ENCODE data around the gene JPT1. TPM values are rescaled to one million over a fixed set of nuclear protein-coding genes. Genes with fewer than 3 reads are reported as not detected.
A peak's percentile ranks its signal among the peaks of the same experiment; 100 is the strongest.

The JPT1 gene
- total RNA-seq, 1 experiment from 2014 or later = 341 TPM

- ATAC-seq = no peak
- H3K4me3 Mint-ChIP-seq = peak overlapping the region; percentile 97
- H3K36me3 Mint-ChIP-seq = peaks cover 18% of the 10 kb centered on the region
- ChIA-PET CTCF (no interaction called here), POLR2A (interaction anchor here (1.0 kb wide), 1 partner anchor 19 kb away, joined by 4 read pairs; no protein-coding TSS in a partner anchor)
- TF ChIP-seq NR3C1 (CRISPR knock-in tag; conservative IDR thresholded peaks at IDR 0.05; ENCODE audit: low read depth) (no peak), ZNF423 (CRISPR knock-in tag; IDR thresholded peaks at IDR 0.05) (no peak), ZMAT4 (CRISPR knock-in tag; IDR thresholded peaks at IDR 0.05) (0 out of 2 replicates have a peak, but pooled peaks have one; percentile 5), TEAD4 (CRISPR knock-in tag; IDR thresholded peaks at IDR 0.05) (no peak), KAT7 (CRISPR knock-in tag; IDR thresholded peaks at IDR 0.05; ENCODE audit: borderline replicate concordance) (no peak; the same call in 1 of the 2 replicates), MAX (CRISPR knock-in tag; IDR thresholded peaks at IDR 0.05) (peak; percentile 42), ZNF121 (CRISPR knock-in tag; IDR thresholded peaks at IDR 0.05) (peak; percentile 99)
- no peaks in the 10 kb centered on the region for H3K9me3 Mint-ChIP-seq
- peaks cover 45% of the 10 kb centered on the region for H3K4me1 Mint-ChIP-seq
- peaks cover 3% of the 10 kb centered on the region; the same call in 1 of the 2 replicates for H3K27me3 Mint-ChIP-seq (ENCODE audit: low read depth)
- peak; percentile 47 for DNase-seq (ENCODE audit: low spot score)
- peak overlapping the region; percentile 90 for H3K27ac Mint-ChIP-seq
Measured at GRCh38 chr17:75152922-75153779, 1.2 kb downstream of the JPT1 start.

GRCh38 chr17:75152523-75152921, 1.8 kb downstream of the JPT1 start:
- peaks cover 24% of the 10 kb centered on the region for H3K36me3 Mint-ChIP-seq
- ChIA-PET POLR2A (interaction anchor here (1.0 kb wide), 1 partner anchor 19 kb away, joined by 4 read pairs; no protein-coding TSS in a partner anchor), CTCF (no interaction called here)
- DNase-seq (ENCODE audit: low spot score) (no peak), ATAC-seq (no peak)
- peaks cover 3% of the 10 kb centered on the region; the same call in 1 of the 2 replicates for H3K27me3 Mint-ChIP-seq (ENCODE audit: low read depth)
- H3K9me3 Mint-ChIP-seq = no peaks in the 10 kb centered on the region
- H3K4me1 Mint-ChIP-seq = peaks cover 45% of the 10 kb centered on the region
- peak overlapping the region; percentile 97 for H3K4me3 Mint-ChIP-seq
- H3K27ac Mint-ChIP-seq = peak overlapping the region; percentile 90
- no peak for TF ChIP-seq ZNF281 (CRISPR knock-in tag; IDR thresholded peaks at IDR 0.05)
- TF ChIP-seq MLX (CRISPR knock-in tag; IDR thresholded peaks at IDR 0.05) = no peak
- TF ChIP-seq JAZF1 (CRISPR knock-in tag; IDR thresholded peaks at IDR 0.05) = no peak
- no peak for TF ChIP-seq CDX4 (CRISPR knock-in tag; IDR thresholded peaks at IDR 0.05; ENCODE audit: borderline replicate concordance)
- TF ChIP-seq HMGXB4 (CRISPR knock-in tag; IDR thresholded peaks at IDR 0.05) = no peak
- TF ChIP-seq PREB (CRISPR knock-in tag; IDR thresholded peaks at IDR 0.05; ENCODE audit: borderline replicate concordance) = no peak
- no peak for TF ChIP-seq ARID4B (CRISPR knock-in tag; IDR thresholded peaks at IDR 0.05; ENCODE audit: borderline replicate concordance)
- TF ChIP-seq SP1 (CRISPR knock-in tag; conservative IDR thresholded peaks at IDR 0.05) = no peak
- TF ChIP-seq JUN (CRISPR knock-in tag; IDR thresholded peaks at IDR 0.05) = no peak
- no peak for TF ChIP-seq FOXK1 (CRISPR knock-in tag; IDR thresholded peaks at IDR 0.05)
